ENCODE measurements around the gene HTRA2. TPM values are rescaled to one million over a fixed set of nuclear protein-coding genes. Genes with fewer than 3 reads are reported as not detected.

HTRA2 gene
- total and polyA plus RNA-seq, 9 of the 15 experiments (the other 6 are each of a cell fraction or from before 2014, with no cell fraction given), result 54.2 to 71.2 (median 65.8) TPM

GRCh38 chr2:74502147-74502719, 27.5 kb upstream of the HTRA2 start (continued):
- TF ChIP-seq VEZF1 (CRISPR knock-in tag; IDR thresholded peaks at IDR 0.05), result peak; percentile 62
- no peak for TF ChIP-seq ARID3B (CRISPR knock-in tag; IDR thresholded peaks at IDR 0.05; ENCODE audit: borderline replicate concordance)
- peak; percentile 80 for TF ChIP-seq ARID1B (IDR thresholded peaks at IDR 0.05)
- TF ChIP-seq POLR2AphosphoS5 (IDR thresholded peaks at IDR 0.05; ENCODE audit: control insufficient read depth, insufficient read depth, low read depth, low read length), result peak; percentile 24; the same call in 1 of the 2 replicates
- no peak for TF ChIP-seq FOXA1 (IDR thresholded peaks at IDR 0.05; ENCODE audit: borderline replicate concordance)
- TF ChIP-seq DPF2 (IDR thresholded peaks at IDR 0.05), result peak; percentile 62; the same call in 1 of the 2 replicates
- peak; percentile 94 for TF ChIP-seq EGR1 (conservative IDR thresholded peaks at IDR 0.05)
- TF ChIP-seq ZNF263 (CRISPR knock-in tag; IDR thresholded peaks at IDR 0.05; ENCODE audit: borderline replicate concordance), result peak; percentile 27; the same call in 1 of the 2 replicates
- TF ChIP-seq CREB1 (IDR thresholded peaks at IDR 0.05), result 0 out of 2 replicates have a peak, but pooled peaks have one; percentile 8
- no peak for TF ChIP-seq CREB1 (CRISPR knock-in tag; IDR thresholded peaks at IDR 0.05)
- peak; percentile 63 for TF ChIP-seq NCOR1 (IDR thresholded peaks at IDR 0.05)
- TF ChIP-seq KDM4B (IDR thresholded peaks at IDR 0.05; ENCODE audit: borderline replicate concordance in 2 of 2, low read depth in 1 of 2), result 0 out of 4 replicates have a peak, but pooled peaks of 1 of the 2 experiments have one; percentile 42
- 0 out of 4 replicates have a peak, but pooled peaks of 1 of the 2 experiments have one; percentile 14 for TF ChIP-seq ETV6 (IDR thresholded peaks at IDR 0.05; ENCODE audit: borderline replicate concordance in 1 of 2, low read depth in 2 of 2, low read length in 1 of 2)
- TF ChIP-seq ETV6 (CRISPR knock-in tag; IDR thresholded peaks at IDR 0.05; ENCODE audit: borderline replicate concordance), result no peak
- peak; percentile 73 for TF ChIP-seq CBFA2T3 (IDR thresholded peaks at IDR 0.05)
- TF ChIP-seq ZNF740 (CRISPR knock-in tag; IDR thresholded peaks at IDR 0.05), result no peak
- peak in 1 of 2 experiments; percentile 23; a peak in 1 of 4 replicates for TF ChIP-seq ZNF740 (tag; IDR thresholded peaks at IDR 0.05)
- 0 out of 2 replicates have a peak, but pooled peaks have one; percentile 54 for TF ChIP-seq BRD4 (IDR thresholded peaks at IDR 0.05)
- TF ChIP-seq TAL1 (IDR thresholded peaks at IDR 0.05), result peak; percentile 55; the same call in 1 of the 2 replicates
- no peak for TF ChIP-seq POLR2A (conservative IDR thresholded peaks at IDR 0.05)
- TF ChIP-seq KDM1A (IDR thresholded peaks at IDR 0.05), result peak; percentile 57 to 67; a peak in 2 of 4 replicates
- peak; percentile 51; the same call in 1 of the 2 replicates for TF ChIP-seq ZBTB7A (IDR thresholded peaks at IDR 0.05; ENCODE audit: borderline replicate concordance, control insufficient read depth, low read depth, low read length)
- TF ChIP-seq ZNF785 (CRISPR knock-in tag; IDR thresholded peaks at IDR 0.05), result no peak

All from K562 (cell line).